ENCODE data around the gene NAALADL2. TPM values are rescaled to one million over a fixed set of nuclear protein-coding genes. Genes with fewer than 3 reads are reported as not detected.

NAALADL2 gene
- total and polyA plus RNA-seq, 2 donors (not counting 1 experiment from before 2014, with no cell fraction given): not detected

GRCh38 chr3:175521406-175521805 is 662.3 kb downstream of the NAALADL2 start:
- H3K9ac ChIP-seq (ENCODE audit: low read length): no peak overlapping the region
- H3K9me3 Mint-ChIP-seq (ENCODE audit: insufficient read depth): no peaks in the 10 kb centered on the region
- no peaks in the 10 kb centered on the region for H3K9me3 ChIP-seq (ENCODE audit: control extremely low read depth in 1 of 3, control insufficient read depth in 2 of 3, insufficient read depth in 1 of 3, low read length in 2 of 3)
- DNase-seq (no peak), ATAC-seq (ENCODE audit: low read depth) (no peak)
- no peaks in the 10 kb centered on the region for H3K36me3 ChIP-seq (replicated peaks in 1 of 2; ENCODE audit: control extremely low read depth in 1 of 2, control insufficient read depth in 1 of 2, extremely low read depth in 1 of 2, insufficient read depth in 2 of 2, low read length in 1 of 2)
- ChIA-PET POLR2A (no interaction called here), CTCF (no interaction called here)
- 100% methylated on average over 2 of the region's 3 CpGs for WGBS (ENCODE audit: insufficient coverage)
- H3K4me1 Mint-ChIP-seq: peaks cover under 1% of the 10 kb centered on the region
- no peaks in the 10 kb centered on the region for H3K27me3 Mint-ChIP-seq
- no peaks in the 10 kb centered on the region for H3K4me1 ChIP-seq (ENCODE audit: control insufficient read depth in 2 of 2, insufficient read depth in 2 of 2, low read length in 2 of 2)
- no peak overlapping the region for H3K27ac ChIP-seq (ENCODE audit: low read length in 2 of 2)
- intact Hi-C loops (cut with micrococcal nuclease): no loop called here
- no peak overlapping the region for H3K4me3 Mint-ChIP-seq
- no peak overlapping the region for H3K4me2 ChIP-seq (replicated peaks; ENCODE audit: low read depth, low read length, poor library complexity, severe bottlenecking)
- TF ChIP-seq CTCF (IDR thresholded peaks at IDR 0.05): no peak
- TF ChIP-seq EZH2 (IDR thresholded peaks at IDR 0.05; ENCODE audit: borderline replicate concordance, insufficient read depth, low read depth, low read length, poor library complexity, severe bottlenecking): no peak
- H3K27me3 ChIP-seq (replicated peaks in 1 of 4; ENCODE audit: control extremely low read depth in 1 of 4, control insufficient read depth in 3 of 4, insufficient read depth in 4 of 4, low read length in 3 of 4): no peaks in the 10 kb centered on the region
- no peaks in the 10 kb centered on the region for H3K79me2 ChIP-seq (ENCODE audit: control insufficient read depth, insufficient read depth, low read length)
- no peak overlapping the region for H2AFZ ChIP-seq (ENCODE audit: insufficient read depth, low read depth, low read length, poor library complexity, severe bottlenecking)
- H3K27ac Mint-ChIP-seq: no peak overlapping the region
- no peaks in the 10 kb centered on the region for H4K20me1 ChIP-seq (ENCODE audit: control insufficient read depth, insufficient read depth, low read length, poor library complexity, severe bottlenecking)
- no peak overlapping the region for H3K4me3 ChIP-seq (ENCODE audit: control extremely low read depth in 1 of 5, extremely low read depth in 1 of 5, insufficient read depth in 1 of 5, low read depth in 2 of 5, low read length in 4 of 5)

- no peak overlapping the region for H3K27ac ChIP-seq (ENCODE audit: low read length in 2 of 2)
- ChIA-PET CTCF (no interaction called here), POLR2A (no interaction called here)
- no peaks in the 10 kb centered on the region for H3K4me1 ChIP-seq (ENCODE audit: control insufficient read depth in 2 of 2, insufficient read depth in 2 of 2, low read length in 2 of 2)
- H3K9ac ChIP-seq (ENCODE audit: low read length): peak overlapping the region; percentile 45
- peaks cover 4% of the 10 kb centered on the region for H3K4me1 Mint-ChIP-seq
- H3K27me3 Mint-ChIP-seq: no peaks in the 10 kb centered on the region
- WGBS (ENCODE audit: insufficient coverage): no CpG with 5 or more reads among the region's 2 CpGs
- no peaks in the 10 kb centered on the region for H3K36me3 ChIP-seq (replicated peaks in 1 of 2; ENCODE audit: control extremely low read depth in 1 of 2, control insufficient read depth in 1 of 2, extremely low read depth in 1 of 2, insufficient read depth in 2 of 2, low read length in 1 of 2)
- no peaks in the 10 kb centered on the region for H3K79me2 ChIP-seq (ENCODE audit: control insufficient read depth, insufficient read depth, low read length)
- H3K4me3 ChIP-seq (ENCODE audit: control extremely low read depth in 1 of 5, extremely low read depth in 1 of 5, insufficient read depth in 1 of 5, low read depth in 2 of 5, low read length in 4 of 5): peak overlapping the region in 1 of 5 experiments; percentile 32
- DNase-seq (no peak), ATAC-seq (ENCODE audit: low read depth) (no peak)
- no peak overlapping the region for H3K27ac Mint-ChIP-seq
- H2AFZ ChIP-seq (ENCODE audit: insufficient read depth, low read depth, low read length, poor library complexity, severe bottlenecking): peak overlapping the region; percentile 35
- H3K4me2 ChIP-seq (replicated peaks; ENCODE audit: low read depth, low read length, poor library complexity, severe bottlenecking): peak overlapping the region; percentile 51
- H4K20me1 ChIP-seq (ENCODE audit: control insufficient read depth, insufficient read depth, low read length, poor library complexity, severe bottlenecking): no peaks in the 10 kb centered on the region
- H3K27me3 ChIP-seq (replicated peaks in 1 of 4; ENCODE audit: control extremely low read depth in 1 of 4, control insufficient read depth in 3 of 4, insufficient read depth in 4 of 4, low read length in 3 of 4): no peaks in the 10 kb centered on the region
- intact Hi-C loops (cut with micrococcal nuclease): no loop called here
- H3K4me3 Mint-ChIP-seq: peak overlapping the region; percentile 36
- no peak for TF ChIP-seq EZH2 (IDR thresholded peaks at IDR 0.05; ENCODE audit: borderline replicate concordance, insufficient read depth, low read depth, low read length, poor library complexity, severe bottlenecking)
- no peak for TF ChIP-seq CTCF (IDR thresholded peaks at IDR 0.05)
- H3K9me3 Mint-ChIP-seq (ENCODE audit: insufficient read depth): peaks cover 4% of the 10 kb centered on the region
- H3K9me3 ChIP-seq (ENCODE audit: control extremely low read depth in 1 of 3, control insufficient read depth in 2 of 3, insufficient read depth in 1 of 3, low read length in 2 of 3): no peaks in the 10 kb centered on the region
Measured at GRCh38 chr3:175526191-175526590, 667.1 kb downstream of the NAALADL2 start.

Data from B cell (primary cell).